ENCODE results near the gene ESPNL.

Gene ESPNL

GRCh38 chr2:238138331-238139195 is 38.4 kb downstream of the ESPNL start, which contains the start of gene KLHL30:
KLHL30 (plus strand) TSS chr2:238138668; CDS start chr2:238140755, 2,087 bp downstream.
- H3K9me3 ChIP-seq (replicated peaks; ENCODE audit: low read length) = no peaks in the 10 kb centered on the region
- peak within 1 kb of the TSS; percentile 60 for H3K4me2 ChIP-seq (ENCODE audit: low read length)
- H3K27me3 ChIP-seq (ENCODE audit: control insufficient read depth, insufficient read depth, low read length) = no peaks in the 10 kb centered on the region
- peak within 1 kb of the TSS; percentile 59 for H3K4me3 ChIP-seq (ENCODE audit: low read length)
- peaks cover 57% of the 10 kb centered on the region for H3K4me1 ChIP-seq (ENCODE audit: control insufficient read depth, insufficient read depth, low read length)
- H3K36me3 ChIP-seq (ENCODE audit: insufficient read depth, low read length) = no peaks in the 10 kb centered on the region
- H3K9ac ChIP-seq (ENCODE audit: low read depth, low read length) = peak within 1 kb of the TSS; percentile 76

DNA sequence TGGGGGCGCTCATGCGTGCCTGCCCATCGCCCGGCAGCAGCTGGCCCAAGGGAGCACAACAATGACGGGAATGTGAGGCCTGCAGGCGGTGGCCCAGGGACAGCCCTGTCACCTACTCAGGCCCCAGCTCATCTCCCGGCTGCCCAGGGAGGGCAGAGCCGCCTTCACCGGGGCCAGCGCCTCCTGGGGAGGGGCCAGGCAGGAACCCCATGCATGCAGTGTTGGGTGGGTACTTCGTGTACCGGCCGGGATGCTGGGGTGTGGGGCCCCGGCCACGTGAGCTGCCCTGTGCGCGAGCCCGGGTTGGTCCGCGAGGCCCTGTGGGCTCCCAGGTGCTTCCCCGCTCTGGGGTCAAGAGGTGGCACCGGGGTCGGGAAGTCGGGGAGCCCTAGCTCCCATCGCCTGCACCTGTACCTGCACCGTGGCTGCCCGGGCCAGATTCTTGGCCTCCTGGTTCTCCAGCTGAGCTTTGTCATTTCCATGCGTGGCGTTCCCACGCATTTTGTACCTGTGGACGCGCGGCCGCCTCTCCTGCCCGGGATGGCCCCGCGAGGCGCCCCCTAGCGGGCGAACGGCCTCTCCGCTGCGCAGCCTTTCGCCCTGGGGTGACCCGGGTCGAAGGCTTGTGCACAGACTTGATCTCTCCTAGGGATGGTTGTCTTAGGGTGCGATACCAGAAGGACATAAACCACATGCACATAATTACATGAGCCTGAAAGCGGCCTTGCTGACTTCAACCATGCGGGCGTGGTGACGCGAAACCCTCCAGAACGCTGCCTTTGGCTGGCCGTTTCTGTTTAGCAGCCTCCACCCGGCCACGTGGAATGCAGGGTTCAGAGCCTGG is 39.3 kb downstream of the ESPNL start:
- Histone ChIP-seq H3K36me3 (ENCODE audit: insufficient read depth, low read length) (no peaks in the 10 kb centered on the region), H3K4me2 (ENCODE audit: low read length) (peak overlapping the region; percentile 60), H3K9ac (ENCODE audit: low read depth, low read length) (peak overlapping the region; percentile 76), H3K4me3 (ENCODE audit: low read length) (peak overlapping the region; percentile 59), H3K27me3 (ENCODE audit: control insufficient read depth, insufficient read depth, low read length) (no peaks in the 10 kb centered on the region), H3K4me1 (ENCODE audit: control insufficient read depth, insufficient read depth, low read length) (peaks cover 63% of the 10 kb centered on the region), H3K9me3 (replicated peaks; ENCODE audit: low read length) (no peaks in the 10 kb centered on the region)

- Histone ChIP-seq H3K4me3 (ENCODE audit: low read length) (no peak overlapping the region), H3K27me3 (ENCODE audit: control insufficient read depth, insufficient read depth, low read length) (no peaks in the 10 kb centered on the region), H3K36me3 (ENCODE audit: insufficient read depth, low read length) (no peaks in the 10 kb centered on the region), H3K4me1 (ENCODE audit: control insufficient read depth, insufficient read depth, low read length) (peaks cover 63% of the 10 kb centered on the region), H3K4me2 (ENCODE audit: low read length) (no peak overlapping the region), H3K9me3 (replicated peaks; ENCODE audit: low read length) (no peaks in the 10 kb centered on the region), H3K9ac (ENCODE audit: low read depth, low read length) (no peak overlapping the region)
Measured at GRCh38 chr2:238140040-238140439, 39.9 kb downstream of the ESPNL start.

GRCh38 chr2:238140721-238141540 is 40.8 kb downstream of the ESPNL start:
- peak overlapping the region; percentile 75 for H3K4me2 ChIP-seq (ENCODE audit: low read length)
- H3K4me3 ChIP-seq (ENCODE audit: low read length) = peak overlapping the region; percentile 34
- H3K27me3 ChIP-seq (ENCODE audit: control insufficient read depth, insufficient read depth, low read length) = no peaks in the 10 kb centered on the region
- H3K36me3 ChIP-seq (ENCODE audit: insufficient read depth, low read length) = no peaks in the 10 kb centered on the region
- peaks cover 63% of the 10 kb centered on the region for H3K4me1 ChIP-seq (ENCODE audit: control insufficient read depth, insufficient read depth, low read length)
- no peaks in the 10 kb centered on the region for H3K9me3 ChIP-seq (replicated peaks; ENCODE audit: low read length)
- no peak overlapping the region for H3K9ac ChIP-seq (ENCODE audit: low read depth, low read length)

GRCh38 chr2:238141541-238142318 is 41.6 kb downstream of the ESPNL start:
- peak overlapping the region; percentile 21 for H3K9ac ChIP-seq (ENCODE audit: low read depth, low read length)
- H3K36me3 ChIP-seq (ENCODE audit: insufficient read depth, low read length) = no peaks in the 10 kb centered on the region
- H3K4me2 ChIP-seq (ENCODE audit: low read length) = peak overlapping the region; percentile 75
- H3K9me3 ChIP-seq (replicated peaks; ENCODE audit: low read length) = no peaks in the 10 kb centered on the region
- no peaks in the 10 kb centered on the region for H3K27me3 ChIP-seq (ENCODE audit: control insufficient read depth, insufficient read depth, low read length)
- H3K4me3 ChIP-seq (ENCODE audit: low read length) = peak overlapping the region; percentile 34
- H3K4me1 ChIP-seq (ENCODE audit: control insufficient read depth, insufficient read depth, low read length) = peaks cover 60% of the 10 kb centered on the region

DNA sequence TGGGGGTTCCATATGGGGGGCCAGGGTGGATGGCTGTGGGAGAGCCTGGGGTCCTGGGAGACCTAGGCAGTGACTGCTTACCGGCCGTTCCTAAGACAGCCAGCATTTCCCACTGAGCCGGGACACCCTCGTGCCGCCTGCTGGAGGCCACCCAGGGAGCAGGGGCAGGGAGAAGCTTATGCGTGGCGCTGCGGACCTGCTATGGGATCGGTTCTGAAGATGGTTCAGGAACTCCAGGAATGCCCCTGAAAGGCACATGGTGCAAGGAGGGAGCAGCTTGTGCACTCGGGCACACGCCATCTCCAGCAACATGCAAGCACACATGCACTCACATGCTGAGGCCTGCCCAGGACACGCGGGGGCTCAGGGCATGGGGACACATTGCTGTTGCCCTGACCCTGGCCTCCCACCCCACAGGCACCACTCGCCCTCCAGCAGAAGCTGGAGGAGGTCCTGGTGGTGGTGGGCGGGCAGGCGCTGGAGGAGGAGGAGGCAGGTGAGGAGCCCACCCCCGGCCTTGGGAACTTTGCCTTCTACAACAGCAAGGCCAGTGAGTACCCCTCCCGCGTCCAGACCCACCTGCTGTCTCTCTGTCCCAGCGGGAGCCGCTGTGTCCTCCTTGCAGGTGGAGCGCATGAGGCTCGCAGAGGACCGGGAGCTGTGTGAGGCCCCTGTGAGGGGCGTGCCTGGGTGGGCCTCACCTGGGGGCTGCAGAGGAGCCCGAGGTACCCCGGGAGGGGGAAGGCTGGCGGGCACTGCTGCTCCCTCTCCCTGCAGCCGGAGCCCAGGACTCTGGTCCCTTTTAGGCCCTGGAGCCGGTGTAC is 42.5 kb downstream of the ESPNL start:
- Histone ChIP-seq H3K9ac (ENCODE audit: low read depth, low read length) (peak overlapping the region; percentile 70), H3K27me3 (ENCODE audit: control insufficient read depth, insufficient read depth, low read length) (no peaks in the 10 kb centered on the region), H3K9me3 (replicated peaks; ENCODE audit: low read length) (no peaks in the 10 kb centered on the region), H3K36me3 (ENCODE audit: insufficient read depth, low read length) (no peaks in the 10 kb centered on the region), H3K4me1 (ENCODE audit: control insufficient read depth, insufficient read depth, low read length) (peaks cover 52% of the 10 kb centered on the region), H3K4me3 (ENCODE audit: low read length) (peak overlapping the region; percentile 34), H3K4me2 (ENCODE audit: low read length) (peak overlapping the region; percentile 75)

- H3K36me3 ChIP-seq (ENCODE audit: insufficient read depth, low read length) = no peaks in the 10 kb centered on the region
- H3K4me3 ChIP-seq (ENCODE audit: low read length) = peak overlapping the region; percentile 52
- peaks cover 44% of the 10 kb centered on the region for H3K4me1 ChIP-seq (ENCODE audit: control insufficient read depth, insufficient read depth, low read length)
- H3K27me3 ChIP-seq (ENCODE audit: control insufficient read depth, insufficient read depth, low read length) = no peaks in the 10 kb centered on the region
- H3K4me2 ChIP-seq (ENCODE audit: low read length) = peak overlapping the region; percentile 75
- no peaks in the 10 kb centered on the region for H3K9me3 ChIP-seq (replicated peaks; ENCODE audit: low read length)
- peak overlapping the region; percentile 70 for H3K9ac ChIP-seq (ENCODE audit: low read depth, low read length)
Measured at GRCh38 chr2:238143239-238143951, 43.3 kb downstream of the ESPNL start.

GRCh38 chr2:238144262-238144661 is 44.1 kb downstream of the ESPNL start:
- Histone ChIP-seq H3K36me3 (ENCODE audit: insufficient read depth, low read length) (no peaks in the 10 kb centered on the region), H3K27me3 (ENCODE audit: control insufficient read depth, insufficient read depth, low read length) (no peaks in the 10 kb centered on the region), H3K9me3 (replicated peaks; ENCODE audit: low read length) (no peaks in the 10 kb centered on the region), H3K9ac (ENCODE audit: low read depth, low read length) (peak overlapping the region; percentile 55), H3K4me3 (ENCODE audit: low read length) (no peak overlapping the region), H3K4me1 (ENCODE audit: control insufficient read depth, insufficient read depth, low read length) (peaks cover 36% of the 10 kb centered on the region), H3K4me2 (ENCODE audit: low read length) (peak overlapping the region; percentile 75)

DNA sequence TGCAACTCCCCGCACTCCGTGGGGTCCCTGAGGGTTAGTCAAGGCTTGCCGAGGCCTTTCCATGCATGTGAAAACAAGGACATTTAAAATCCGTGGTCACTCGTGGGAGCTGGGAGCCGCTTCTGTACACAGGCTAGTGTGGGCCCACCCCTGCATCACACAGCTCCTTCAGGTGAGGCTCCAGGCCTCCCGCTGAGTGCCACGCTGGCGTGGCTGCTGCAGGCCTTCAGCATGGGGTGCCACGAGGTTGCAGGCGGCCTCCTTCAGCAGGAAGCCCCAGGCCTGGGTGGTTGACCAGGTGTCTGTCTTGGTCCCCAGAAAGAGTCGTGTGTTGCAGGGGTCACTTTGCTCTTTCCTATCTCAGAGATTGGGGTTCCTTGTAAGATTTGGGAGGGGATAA is 44.9 kb downstream of the ESPNL start:
- Histone ChIP-seq H3K36me3 (ENCODE audit: insufficient read depth, low read length) (no peaks in the 10 kb centered on the region), H3K4me2 (ENCODE audit: low read length) (no peak overlapping the region), H3K9me3 (replicated peaks; ENCODE audit: low read length) (no peaks in the 10 kb centered on the region), H3K4me3 (ENCODE audit: low read length) (no peak overlapping the region), H3K27me3 (ENCODE audit: control insufficient read depth, insufficient read depth, low read length) (no peaks in the 10 kb centered on the region), H3K9ac (ENCODE audit: low read depth, low read length) (no peak overlapping the region), H3K4me1 (ENCODE audit: control insufficient read depth, insufficient read depth, low read length) (peaks cover 32% of the 10 kb centered on the region)

All from skeletal muscle satellite cell (primary cell).